ENCODE data around the gene BAIAP2L1.

Gene BAIAP2L1

DNA sequence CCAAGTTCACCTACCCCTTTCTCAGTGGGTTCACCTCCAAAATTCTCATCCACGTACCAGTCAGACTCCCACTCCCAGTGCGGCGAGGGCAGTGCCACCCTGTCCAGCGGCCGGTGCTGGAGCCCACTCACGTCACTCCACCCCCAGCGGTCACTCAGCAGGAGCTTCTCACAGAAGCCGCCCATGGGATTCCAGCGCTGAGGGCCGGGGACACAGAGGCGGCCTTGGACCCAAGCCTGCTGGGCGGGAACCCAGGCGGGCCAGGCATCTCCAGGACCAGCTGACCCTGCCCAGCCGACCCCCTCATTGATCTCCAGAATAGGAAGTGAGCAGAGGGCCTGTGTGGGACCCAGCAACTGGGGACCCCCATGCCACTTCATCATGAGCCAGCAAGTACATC is 156.0 kb downstream of the BAIAP2L1 start:
- DNase-seq (ENCODE audit: low read depth), result no peak
- no peak overlapping the region for H3K4me3 ChIP-seq (ENCODE audit: control insufficient read depth, low read depth, low read length)
- TF ChIP-seq, protein P1, sequence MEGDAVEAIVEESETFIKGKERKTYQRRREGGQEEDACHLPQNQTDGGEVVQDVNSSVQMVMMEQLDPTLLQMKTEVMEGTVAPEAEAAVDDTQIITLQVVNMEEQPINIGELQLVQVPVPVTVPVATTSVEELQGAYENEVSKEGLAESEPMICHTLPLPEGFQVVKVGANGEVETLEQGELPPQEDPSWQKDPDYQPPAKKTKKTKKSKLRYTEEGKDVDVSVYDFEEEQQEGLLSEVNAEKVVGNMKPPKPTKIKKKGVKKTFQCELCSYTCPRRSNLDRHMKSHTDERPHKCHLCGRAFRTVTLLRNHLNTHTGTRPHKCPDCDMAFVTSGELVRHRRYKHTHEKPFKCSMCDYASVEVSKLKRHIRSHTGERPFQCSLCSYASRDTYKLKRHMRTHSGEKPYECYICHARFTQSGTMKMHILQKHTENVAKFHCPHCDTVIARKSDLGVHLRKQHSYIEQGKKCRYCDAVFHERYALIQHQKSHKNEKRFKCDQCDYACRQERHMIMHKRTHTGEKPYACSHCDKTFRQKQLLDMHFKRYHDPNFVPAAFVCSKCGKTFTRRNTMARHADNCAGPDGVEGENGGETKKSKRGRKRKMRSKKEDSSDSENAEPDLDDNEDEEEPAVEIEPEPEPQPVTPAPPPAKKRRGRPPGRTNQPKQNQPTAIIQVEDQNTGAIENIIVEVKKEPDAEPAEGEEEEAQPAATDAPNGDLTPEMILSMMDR (conservative IDR thresholded peaks at IDR 0.05; ENCODE audit: control insufficient read depth, insufficient read depth, low read depth, low read length), result no peak

DNA sequence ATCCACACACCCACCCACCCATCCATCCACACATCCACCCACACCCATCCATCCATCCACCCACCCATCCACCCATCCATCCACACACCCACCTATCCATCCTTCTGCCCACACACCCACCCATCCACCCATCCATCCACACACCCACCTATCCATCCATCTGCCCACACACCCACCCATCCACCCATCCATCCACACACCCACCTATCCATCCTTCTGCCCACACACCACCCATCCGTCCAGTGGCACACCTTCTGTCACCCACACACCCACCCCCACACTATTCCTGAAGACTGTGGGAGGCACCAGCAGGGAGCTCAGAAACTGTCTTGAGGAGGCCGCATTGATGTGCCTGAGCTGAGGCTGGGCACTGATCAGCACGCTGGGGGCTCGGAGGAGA is 158.0 kb downstream of the BAIAP2L1 start:
- TF ChIP-seq, protein P1 (conservative IDR thresholded peaks at IDR 0.05; ENCODE audit: control insufficient read depth, insufficient read depth, low read depth, low read length), result no peak
- DNase-seq (ENCODE audit: low read depth), result no peak
- no peak overlapping the region for H3K4me3 ChIP-seq (ENCODE audit: control insufficient read depth, low read depth, low read length)

DNA sequence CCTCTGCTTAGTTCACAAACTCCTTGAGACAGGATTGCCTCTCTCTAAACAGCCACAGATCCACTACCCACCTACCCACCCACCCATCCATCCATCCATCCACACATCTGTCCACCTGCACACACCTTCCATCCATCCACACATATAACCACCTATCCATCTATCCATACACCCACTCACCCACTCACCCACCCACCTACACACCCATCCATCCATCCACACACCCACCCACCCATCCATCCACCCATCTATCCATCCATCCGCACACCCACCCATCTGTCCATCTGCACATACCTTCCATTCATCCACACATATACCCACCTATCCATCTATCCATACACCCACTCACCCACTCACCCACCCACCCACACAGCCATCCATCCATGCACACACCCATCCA is 158.5 kb downstream of the BAIAP2L1 start:
- no peak for DNase-seq (ENCODE audit: low read depth)
- no peak overlapping the region for H3K4me3 ChIP-seq (ENCODE audit: control insufficient read depth, low read depth, low read length)
- TF ChIP-seq, protein P1 (conservative IDR thresholded peaks at IDR 0.05; ENCODE audit: control insufficient read depth, insufficient read depth, low read depth, low read length), result no peak

DNA sequence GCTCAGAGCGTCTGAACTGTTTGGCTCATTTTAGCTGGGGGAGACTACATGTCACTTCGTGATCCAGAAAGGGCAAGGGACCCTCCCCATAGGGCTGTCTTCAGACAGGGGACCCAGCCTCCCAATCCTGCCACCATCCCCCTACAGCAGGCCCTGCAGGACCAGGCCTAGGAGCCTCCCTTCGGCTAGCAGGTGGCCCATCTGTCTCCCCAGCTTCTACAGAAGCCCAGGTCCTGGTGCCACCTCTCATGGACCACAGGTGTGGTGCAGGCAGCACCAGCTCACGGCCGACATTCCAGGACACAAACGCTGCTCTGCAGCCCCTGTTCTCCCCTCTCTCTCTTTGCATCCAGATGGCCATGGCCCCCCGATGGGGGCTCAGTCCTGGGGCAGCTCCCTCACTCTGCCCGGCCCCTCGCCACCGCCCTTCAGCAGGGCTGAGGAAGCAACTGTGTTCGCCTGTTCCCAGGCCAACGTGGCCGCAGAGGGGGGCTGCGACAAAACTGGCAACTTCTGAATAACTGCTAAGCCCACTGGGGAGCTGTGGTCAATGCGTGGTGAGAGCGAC is 159.1 kb downstream of the BAIAP2L1 start:
- TF ChIP-seq, protein P1 (conservative IDR thresholded peaks at IDR 0.05; ENCODE audit: control insufficient read depth, insufficient read depth, low read depth, low read length), result no peak
- no peak for DNase-seq (ENCODE audit: low read depth)
- H3K4me3 ChIP-seq (ENCODE audit: control insufficient read depth, low read depth, low read length), result no peak overlapping the region

Data from fibroblast of mammary gland (primary cell).